Loucy (cell line): ENCODE data around the gene ORAI1.

ENCODE experiments used
- H2AFZ ChIP-seq: fragments of 200-600 bp; sonication (generic); 2 replicates; pipeline ENCODE4 v1.6.0; 2016; ENCODE audit warnings: antibody characterized with exemption, mild to moderate bottlenecking, low read length, moderate library complexity
- H3F3A ChIP-seq: fragments of 200-600 bp; 2 replicates; pipeline ENCODE4 v1.6.0; 2016; ENCODE audit warnings: antibody characterized with exemption, low read depth, mild to moderate bottlenecking
- H3K27me3 ChIP-seq: fragments of 200-600 bp; sonication (generic); 2 replicates; pipeline ENCODE4 v1.6.1; 2014; ENCODE audit warnings: low read length, mild to moderate bottlenecking; ENCODE audit not compliant: insufficient read depth, poor library complexity, severe bottlenecking
- H3K36me3 ChIP-seq: fragments of 200-600 bp; sonication (generic); 2 replicates; pipeline ENCODE4 v1.6.1; 2016; ENCODE audit warnings: low read length; ENCODE audit not compliant: insufficient read depth
- H3K4me1 ChIP-seq: fragments of 200-600 bp; sonication (generic); 2 replicates; pipeline ENCODE4 v1.5.1; 2014; ENCODE audit warnings: low read length, mild to moderate bottlenecking; ENCODE audit not compliant: insufficient read depth, poor library complexity, severe bottlenecking
- H3K4me2 ChIP-seq: fragments of 200-600 bp; sonication (generic); 2 replicates; pipeline ENCODE4 v1.6.0; 2014; ENCODE audit warnings: antibody characterized with exemption, low read length, low read depth, mild to moderate bottlenecking; ENCODE audit not compliant: poor library complexity, severe bottlenecking
- H3K4me3 ChIP-seq: fragments of 200-600 bp; sonication (generic); 2 replicates; pipeline ENCODE4 v1.5.1; 2014; ENCODE audit warnings: low read length, mild to moderate bottlenecking, mixed read lengths; ENCODE audit not compliant: poor library complexity, severe bottlenecking
- H3K79me2 ChIP-seq: fragments of 200-600 bp; sonication (generic); 2 replicates; pipeline ENCODE4 v1.6.1; 2014; ENCODE audit warnings: low read length; ENCODE audit not compliant: insufficient read depth
- H3K9ac ChIP-seq: fragments of 200-600 bp; sonication (generic); 2 replicates; pipeline ENCODE4 v1.6.0; 2014; ENCODE audit warnings: mild to moderate bottlenecking, low read depth, low read length, moderate library complexity; ENCODE audit not compliant: poor library complexity, severe bottlenecking
- H3K9me2 ChIP-seq: fragments of 200-600 bp; sonication (generic); replicated peaks from 2 replicates; pipeline ENCODE4 v1.6.1; 2016; ENCODE audit warnings: low read depth, low read length, mixed read lengths
- H3K9me3 ChIP-seq: fragments of 200-600 bp; sonication (generic); 2 replicates; pipeline ENCODE4 v1.6.1; 2014; ENCODE audit warnings: mild to moderate bottlenecking, antibody characterized with exemption, low read length, low read depth; ENCODE audit not compliant: insufficient read depth
- H4K20me1 ChIP-seq: fragments of 200-600 bp; sonication (generic); 2 replicates; pipeline ENCODE4 v1.6.0; 2014; ENCODE audit warnings: antibody characterized with exemption, low read length, mild to moderate bottlenecking; ENCODE audit not compliant: insufficient read depth, poor library complexity, severe bottlenecking
- EZH2phosphoT487 ChIP-seq: fragments of 200-600 bp; IDR thresholded peaks from 2 replicates; pipeline ENCODE4 v1.6.1; 2018; ENCODE audit warnings: antibody characterized with exemption, mild to moderate bottlenecking, moderate library complexity, borderline replicate concordance
- TF ChIP-seq, protein P1 (sequence below): fragments of 200-600 bp; sonication (generic); conservative IDR thresholded peaks from 2 replicates; pipeline ENCODE4 v1.5.1; 2014; ENCODE audit warnings: mild to moderate bottlenecking, antibody characterized with exemption, low read length

Gene ORAI1

DNA sequence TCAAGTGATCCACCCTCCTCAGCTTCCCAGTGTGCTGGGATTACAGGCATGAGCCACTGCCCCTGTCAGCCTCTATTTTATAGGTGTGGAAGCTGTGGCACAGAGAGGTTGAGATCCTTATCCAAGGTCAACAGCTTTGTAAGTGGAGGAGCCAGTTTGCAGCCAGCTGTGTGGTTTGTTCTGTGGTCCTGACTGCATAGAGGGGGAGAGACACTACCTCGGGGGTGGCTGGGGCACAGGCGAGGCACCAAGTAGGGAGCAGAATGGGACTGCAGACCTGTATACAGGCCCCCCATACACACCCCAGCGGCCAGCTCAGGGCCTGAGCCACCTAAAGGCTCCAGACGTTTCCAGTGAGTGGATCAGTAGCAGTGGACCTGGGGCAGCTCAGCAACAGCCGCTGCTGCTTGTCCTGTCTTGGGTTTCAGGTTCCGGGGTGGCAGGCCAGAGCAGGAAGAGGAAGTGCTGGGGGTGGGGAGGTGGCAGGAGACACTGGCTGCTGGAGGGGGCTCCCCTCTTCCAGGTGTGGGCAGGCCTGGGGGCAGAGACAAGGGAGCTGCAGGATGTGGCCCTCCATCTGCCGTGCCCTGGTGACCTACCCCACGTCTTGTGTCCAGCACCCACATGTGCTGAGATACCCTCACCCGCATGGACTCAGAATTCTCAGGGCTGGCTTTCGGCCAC lies 11.0 kb downstream of the ORAI1 start:
- no peaks in the 10 kb centered on the region for H3K27me3 ChIP-seq
- peak overlapping the region; percentile 59 for H3K4me3 ChIP-seq
- peak overlapping the region; percentile 82 for H3K4me2 ChIP-seq
- H3K36me3 ChIP-seq: peaks cover 11% of the 10 kb centered on the region; the same call in 1 of the 2 replicates
- H2AFZ ChIP-seq: no peak overlapping the region
- H3K9me2 ChIP-seq: no peaks in the 10 kb centered on the region
- no peaks in the 10 kb centered on the region for H3K9me3 ChIP-seq
- H4K20me1 ChIP-seq: peaks cover 11% of the 10 kb centered on the region
- H3K9ac ChIP-seq: peak overlapping the region; percentile 63
- peaks cover 38% of the 10 kb centered on the region for H3K4me1 ChIP-seq
- peaks cover 75% of the 10 kb centered on the region for H3K79me2 ChIP-seq
- TF ChIP-seq, protein P1, sequence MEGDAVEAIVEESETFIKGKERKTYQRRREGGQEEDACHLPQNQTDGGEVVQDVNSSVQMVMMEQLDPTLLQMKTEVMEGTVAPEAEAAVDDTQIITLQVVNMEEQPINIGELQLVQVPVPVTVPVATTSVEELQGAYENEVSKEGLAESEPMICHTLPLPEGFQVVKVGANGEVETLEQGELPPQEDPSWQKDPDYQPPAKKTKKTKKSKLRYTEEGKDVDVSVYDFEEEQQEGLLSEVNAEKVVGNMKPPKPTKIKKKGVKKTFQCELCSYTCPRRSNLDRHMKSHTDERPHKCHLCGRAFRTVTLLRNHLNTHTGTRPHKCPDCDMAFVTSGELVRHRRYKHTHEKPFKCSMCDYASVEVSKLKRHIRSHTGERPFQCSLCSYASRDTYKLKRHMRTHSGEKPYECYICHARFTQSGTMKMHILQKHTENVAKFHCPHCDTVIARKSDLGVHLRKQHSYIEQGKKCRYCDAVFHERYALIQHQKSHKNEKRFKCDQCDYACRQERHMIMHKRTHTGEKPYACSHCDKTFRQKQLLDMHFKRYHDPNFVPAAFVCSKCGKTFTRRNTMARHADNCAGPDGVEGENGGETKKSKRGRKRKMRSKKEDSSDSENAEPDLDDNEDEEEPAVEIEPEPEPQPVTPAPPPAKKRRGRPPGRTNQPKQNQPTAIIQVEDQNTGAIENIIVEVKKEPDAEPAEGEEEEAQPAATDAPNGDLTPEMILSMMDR: no peak
- TF ChIP-seq EZH2phosphoT487: no peak
- no peaks in the 10 kb centered on the region for H3F3A ChIP-seq

DNA sequence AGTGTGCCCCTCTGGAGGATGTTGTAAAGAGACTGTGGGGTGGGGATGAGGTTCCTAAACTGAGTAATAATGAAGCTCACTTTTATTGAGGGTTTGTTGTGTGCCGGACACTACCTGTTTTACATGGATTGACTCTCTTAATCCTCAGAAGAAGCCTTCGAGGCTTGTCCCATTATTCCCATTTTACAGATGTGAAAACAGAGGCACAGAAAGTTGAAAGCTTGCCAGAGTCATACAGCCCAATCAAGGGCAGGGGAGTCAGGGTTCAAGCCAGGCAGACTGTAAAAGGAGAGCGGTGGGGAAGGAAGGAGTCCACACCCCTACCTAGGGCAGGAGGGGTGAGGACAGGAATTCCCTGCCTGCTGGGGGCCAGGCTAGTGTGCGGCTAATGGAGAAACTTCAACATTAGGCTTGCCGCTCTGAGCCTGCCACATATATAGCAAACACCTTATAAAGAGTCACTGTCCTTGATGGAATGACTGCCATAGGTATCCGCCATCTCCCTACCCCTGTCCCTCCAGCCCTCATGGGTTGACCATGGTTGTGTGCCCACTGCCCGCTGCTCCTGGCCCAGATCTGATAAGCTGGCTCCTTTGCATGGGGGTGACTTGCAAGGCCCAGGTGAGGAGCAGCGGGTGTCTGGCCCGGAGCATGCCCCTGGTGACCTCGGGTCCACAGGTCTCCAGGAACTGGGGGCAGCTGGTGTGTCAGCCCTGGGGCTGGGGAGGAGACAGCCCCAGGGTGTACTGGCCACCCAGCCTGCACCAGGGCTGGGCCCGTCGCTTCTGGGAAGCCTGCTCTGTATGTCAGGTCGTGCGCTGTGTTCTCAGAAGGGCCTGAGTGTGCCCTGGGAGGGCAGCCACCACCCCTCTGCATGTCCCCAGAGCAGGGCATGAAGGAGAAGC lies 12.2 kb downstream of the ORAI1 start:
- peak overlapping the region; percentile 63 for H3K9ac ChIP-seq
- no peaks in the 10 kb centered on the region for H3K9me2 ChIP-seq

DNA sequence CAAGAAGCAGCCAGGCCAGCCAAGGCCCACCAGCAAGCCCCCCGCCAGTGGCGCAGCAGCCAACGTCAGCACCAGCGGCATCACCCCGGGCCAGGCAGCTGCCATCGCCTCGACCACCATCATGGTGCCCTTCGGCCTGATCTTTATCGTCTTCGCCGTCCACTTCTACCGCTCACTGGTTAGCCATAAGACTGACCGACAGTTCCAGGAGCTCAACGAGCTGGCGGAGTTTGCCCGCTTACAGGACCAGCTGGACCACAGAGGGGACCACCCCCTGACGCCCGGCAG lies 15.0 kb downstream of the ORAI1 start:
- no peak overlapping the region for H3K9ac ChIP-seq
- TF ChIP-seq, protein P1: no peak
- no peak for TF ChIP-seq EZH2phosphoT487

More for the DNA sequence above, 12.2 kb downstream of the ORAI1 start:
- Histone ChIP-seq H3K36me3 (peaks cover 11% of the 10 kb centered on the region; the same call in 1 of the 2 replicates), H3K4me3 (peak overlapping the region; percentile 59), H2AFZ (no peak overlapping the region), H3K27me3 (no peaks in the 10 kb centered on the region), H3F3A (no peaks in the 10 kb centered on the region), H3K79me2 (peaks cover 64% of the 10 kb centered on the region), H3K4me2 (peak overlapping the region; percentile 82), H3K9me3 (no peaks in the 10 kb centered on the region), H4K20me1 (peaks cover 2% of the 10 kb centered on the region), H3K4me1 (peaks cover 28% of the 10 kb centered on the region)
- no peak for TF ChIP-seq EZH2phosphoT487
- TF ChIP-seq, protein P1: no peak

More for the DNA sequence above, 15.0 kb downstream of the ORAI1 start:
- H3K79me2 ChIP-seq: peaks cover 46% of the 10 kb centered on the region
- peaks cover 11% of the 10 kb centered on the region; the same call in 1 of the 2 replicates for H3K36me3 ChIP-seq
- no peaks in the 10 kb centered on the region for H3K9me3 ChIP-seq
- H3K4me1 ChIP-seq: peaks cover 23% of the 10 kb centered on the region
- H4K20me1 ChIP-seq: peaks cover 2% of the 10 kb centered on the region
- no peak overlapping the region for H3K4me3 ChIP-seq
- no peaks in the 10 kb centered on the region for H3K9me2 ChIP-seq
- H2AFZ ChIP-seq: no peak overlapping the region
- no peak overlapping the region for H3K4me2 ChIP-seq
- no peaks in the 10 kb centered on the region for H3F3A ChIP-seq
- H3K27me3 ChIP-seq: no peaks in the 10 kb centered on the region
